Colonic mucosa (tissue), 4 donors: ENCODE data around the gene LARGE1. TPM values are rescaled to one million over a fixed set of nuclear protein-coding genes. Genes with fewer than 3 reads are reported as not detected.

ENCODE experiments used
- DNase-seq: peaks from one replicate; pipeline ENCODE4 v3.0.0-alpha.2; 2020
- H3K27ac ChIP-seq: fragments of 200-600 bp; one replicate; pipeline ENCODE4 v1.8.0; 2021
- H3K27me3 ChIP-seq: fragments of 200-600 bp; one replicate; pipeline ENCODE4 v1.8.0; 2021
- H3K36me3 ChIP-seq: fragments of 200-600 bp; one replicate; pipeline ENCODE4 v1.8.0; 2021
- H3K4me1 ChIP-seq: fragments of 200-600 bp; one replicate; pipeline ENCODE4 v1.8.0; 2021; ENCODE audit warnings: mild to moderate bottlenecking
- H3K4me3 ChIP-seq: fragments of 200-600 bp; one replicate; pipeline ENCODE4 v1.8.0; 2021
- H3K9ac ChIP-seq, 2 donors: one replicate each; pipeline ENCODE4 v1.7.0; 2013; ENCODE audit warnings: control low read depth in 2 of 2, low read depth in 2 of 2, low read length in 2 of 2
- H3K9me3 ChIP-seq: fragments of 200-600 bp; one replicate; pipeline ENCODE4 v1.8.0; 2021
- CTCF ChIP-seq: fragments of 200-600 bp; IDR thresholded peaks from one replicate; pipeline ENCODE4 v1.8.0; 2022; ENCODE audit warnings: antibody characterized with exemption, mild to moderate bottlenecking
- intact Hi-C: fragments of 100-400 bp; cut with DNase I; formaldehyde crosslinking; loops from one replicate; pipeline ENCODE4 v1.14.1; 2022
- total RNA-seq, 2 donors: library from RNA; stranded (reverse); fragmentation: NEBNext Ultra II Directional in 1 of 2; extraction: Animal tissue kit (Norgen Biotek cat#: 25700) in 1 of 2; gene quantifications; one replicate each; pipeline ENCODE4 v1.2.1, GENCODE V29; 2021
- donor health status: healthy.
- donor health status: DM: no; HTN: no; CAD: no.
- donor health status: DM: no; HTN: no; CAD: no.

Gene LARGE1
- total RNA-seq, 2 donors from 2014 or later, result 45.2 to 46.5 TPM

GRCh38 chr22:33723915-33724314 lies 196.4 kb downstream of the LARGE1 start:
- intact Hi-C loops, result no loop called here
- Histone ChIP-seq H3K4me3 (no peak overlapping the region), H3K9ac (no peak overlapping the region), H3K9me3 (no peaks in the 10 kb centered on the region), H3K27me3 (no peaks in the 10 kb centered on the region), H3K36me3 (no peaks in the 10 kb centered on the region), H3K4me1 (no peaks in the 10 kb centered on the region), H3K27ac (no peak overlapping the region)
- no peak for DNase-seq
- TF ChIP-seq CTCF, result no peak

- intact Hi-C loops, result no loop called here
- Histone ChIP-seq H3K9ac (no peak overlapping the region), H3K9me3 (no peaks in the 10 kb centered on the region), H3K36me3 (no peaks in the 10 kb centered on the region), H3K27ac (no peak overlapping the region), H3K4me3 (no peak overlapping the region), H3K27me3 (no peaks in the 10 kb centered on the region), H3K4me1 (no peaks in the 10 kb centered on the region)
- TF ChIP-seq CTCF, result no peak
- no peak for DNase-seq
Measured at GRCh38 chr22:33722816-33723215, 197.5 kb downstream of the LARGE1 start.

- H3K27ac ChIP-seq, result no peak overlapping the region
- H3K9me3 ChIP-seq, result no peaks in the 10 kb centered on the region
- H3K36me3 ChIP-seq, result no peaks in the 10 kb centered on the region
- H3K27me3 ChIP-seq, result no peaks in the 10 kb centered on the region
- H3K4me1 ChIP-seq, result no peaks in the 10 kb centered on the region
- intact Hi-C loops, result no loop called here
- no peak overlapping the region for H3K9ac ChIP-seq
- no peak overlapping the region for H3K4me3 ChIP-seq
- no peak for DNase-seq
- TF ChIP-seq CTCF, result no peak
Measured at GRCh38 chr22:33720166-33720878, 200.0 kb downstream of the LARGE1 start.

- H3K27me3 ChIP-seq, result no peaks in the 10 kb centered on the region
- no peak overlapping the region for H3K4me3 ChIP-seq
- no peak overlapping the region for H3K27ac ChIP-seq
- no peak overlapping the region for H3K9ac ChIP-seq
- no peaks in the 10 kb centered on the region for H3K4me1 ChIP-seq
- no peaks in the 10 kb centered on the region for H3K9me3 ChIP-seq
- DNase-seq, result no peak
- intact Hi-C loops, result no loop called here
- no peak for TF ChIP-seq CTCF
- no peaks in the 10 kb centered on the region for H3K36me3 ChIP-seq
Measured at GRCh38 chr22:33717694-33718396, 202.4 kb downstream of the LARGE1 start.

GRCh38 chr22:33715237-33715985 lies 204.9 kb downstream of the LARGE1 start:
- no peak overlapping the region for H3K9ac ChIP-seq
- intact Hi-C loops, result no loop called here
- no peaks in the 10 kb centered on the region for H3K27me3 ChIP-seq
- H3K9me3 ChIP-seq, result no peaks in the 10 kb centered on the region
- no peaks in the 10 kb centered on the region for H3K4me1 ChIP-seq
- no peak for TF ChIP-seq CTCF
- DNase-seq, result no peak
- no peaks in the 10 kb centered on the region for H3K36me3 ChIP-seq
- no peak overlapping the region for H3K4me3 ChIP-seq
- no peak overlapping the region for H3K27ac ChIP-seq
